ENCODE data around the gene HIP1.
"Not testable (repeated sequence)": the region's sequence is repeated elsewhere in the genome, so short reads cannot be mapped to it uniquely, and the experiment has no call there.

The HIP1 gene

GRCh38 chr7:75738975-75739795 lies 444 bp upstream of the HIP1 start:
- peak; percentile 99 for DNase-seq

DNA sequence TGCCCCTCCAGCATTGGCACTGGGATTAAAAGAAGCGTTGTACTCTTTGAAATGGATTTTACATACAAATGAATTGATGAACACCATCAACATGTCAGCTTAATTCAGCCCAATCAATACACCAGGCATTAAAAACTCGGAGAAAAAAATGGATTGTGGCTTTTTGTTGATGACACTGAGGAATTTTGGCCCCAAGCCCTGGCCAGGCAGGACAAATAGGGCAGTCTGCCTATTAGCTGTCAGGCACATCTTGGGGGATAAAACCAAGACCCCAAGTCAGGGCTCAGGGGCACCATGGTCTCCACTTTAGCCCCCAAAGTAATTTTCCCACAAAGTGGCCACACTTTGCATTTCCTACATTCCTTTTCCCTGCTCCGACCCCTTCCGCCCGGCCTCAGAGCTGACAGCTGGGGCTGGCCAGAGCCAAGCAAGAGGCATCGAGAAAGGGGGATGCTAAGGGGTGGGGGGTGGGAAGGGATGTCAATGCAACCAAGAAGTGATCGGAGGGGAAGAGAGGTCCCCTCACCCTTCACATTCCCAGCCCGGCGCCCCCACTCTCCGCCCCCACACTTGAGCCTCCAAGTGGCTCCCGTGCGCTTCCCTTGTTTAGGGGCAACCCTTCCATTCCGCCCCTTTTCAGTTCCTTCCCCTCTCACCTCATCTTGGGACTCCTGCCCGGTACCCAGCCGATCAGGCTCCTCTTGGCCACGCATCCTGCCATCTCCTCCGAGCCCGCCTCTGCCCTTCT lies 711 bp downstream of the HIP1 start:
- DNase-seq: no peak

GRCh38 chr7:75735581-75736350 lies 3.0 kb downstream of the HIP1 start:
- no peak for DNase-seq

DNA sequence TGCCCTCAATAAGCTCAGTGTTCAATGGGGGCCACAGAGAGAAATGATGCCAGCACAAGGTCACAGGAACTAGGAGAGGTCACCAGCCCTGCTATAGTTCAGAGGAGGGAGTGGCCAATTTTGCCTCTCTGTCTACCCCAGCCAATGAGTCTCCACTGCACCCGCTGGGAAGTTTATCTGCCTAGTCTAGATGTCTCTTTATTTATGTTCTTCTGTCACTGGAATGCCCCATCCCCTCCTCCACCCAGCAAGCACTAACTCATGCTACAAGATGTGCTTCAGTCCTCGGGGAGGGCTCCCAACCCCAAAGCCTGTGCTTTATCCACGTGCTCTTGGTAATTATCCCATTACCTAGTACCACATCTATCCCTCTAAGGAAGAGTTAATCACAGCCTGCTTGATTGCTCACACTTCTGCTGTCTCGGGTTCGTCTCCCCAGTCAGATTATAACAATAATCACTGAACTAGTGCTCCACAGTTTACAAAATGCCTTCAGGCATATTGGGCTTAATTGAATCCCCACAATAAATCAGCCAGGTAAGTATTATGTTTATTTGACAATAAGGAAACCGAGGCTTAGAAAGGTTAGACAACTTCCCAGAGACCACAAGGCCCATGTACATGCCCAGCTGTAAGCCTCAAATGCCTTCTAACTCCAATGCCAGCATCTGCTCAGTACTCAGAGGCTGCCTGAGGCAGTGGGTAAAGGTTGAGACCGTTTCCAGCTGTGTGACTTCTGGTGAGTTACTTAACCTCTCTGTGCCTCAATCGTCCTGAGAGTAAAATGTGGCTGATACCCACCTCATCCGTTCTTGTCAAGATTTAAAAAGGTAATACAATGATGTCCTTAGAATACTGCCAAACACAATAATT lies 3.9 kb downstream of the HIP1 start:
- DNase-seq: no peak

DNA sequence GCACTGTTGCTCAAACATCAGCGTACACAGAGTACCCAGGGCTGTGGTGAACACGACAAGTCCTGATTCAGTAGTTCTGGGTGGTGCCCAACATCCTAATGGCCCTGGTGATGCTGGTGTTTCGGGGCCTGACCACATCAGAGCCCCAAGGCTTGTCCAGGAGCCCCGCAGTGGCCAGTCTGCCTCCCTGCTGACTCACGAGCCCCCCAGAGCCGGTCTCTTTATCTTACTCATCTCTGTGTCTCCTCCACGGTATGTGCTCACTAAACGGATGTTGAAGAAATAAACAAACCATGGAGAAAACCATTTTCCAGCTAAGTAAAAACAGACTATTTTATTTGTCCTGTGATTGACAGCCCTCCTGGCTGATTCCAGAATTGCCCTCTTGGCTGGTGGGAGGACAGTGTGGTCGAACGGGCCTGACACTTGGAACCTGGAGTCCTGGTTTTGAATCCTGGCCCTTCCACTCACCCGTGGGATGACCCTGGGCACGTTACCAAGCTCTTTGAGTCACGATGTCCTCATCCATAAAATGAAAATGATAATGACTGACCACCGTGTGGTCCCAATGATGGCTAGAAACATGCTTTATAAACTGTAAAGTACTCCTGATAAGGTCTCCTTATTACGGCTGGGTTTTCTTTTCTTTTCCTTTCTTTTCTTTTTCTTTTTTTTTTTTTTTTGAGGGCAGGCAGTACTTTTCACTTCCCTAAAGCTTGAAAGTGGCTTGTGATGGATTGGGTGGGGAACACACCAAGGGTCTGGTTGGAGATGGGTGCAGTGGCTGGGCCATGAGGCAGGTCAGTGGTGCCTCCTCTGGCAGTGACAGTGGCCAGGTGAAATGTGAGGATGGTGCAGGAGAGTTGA lies 5.7 kb downstream of the HIP1 start:
- DNase-seq: no peak

DNA sequence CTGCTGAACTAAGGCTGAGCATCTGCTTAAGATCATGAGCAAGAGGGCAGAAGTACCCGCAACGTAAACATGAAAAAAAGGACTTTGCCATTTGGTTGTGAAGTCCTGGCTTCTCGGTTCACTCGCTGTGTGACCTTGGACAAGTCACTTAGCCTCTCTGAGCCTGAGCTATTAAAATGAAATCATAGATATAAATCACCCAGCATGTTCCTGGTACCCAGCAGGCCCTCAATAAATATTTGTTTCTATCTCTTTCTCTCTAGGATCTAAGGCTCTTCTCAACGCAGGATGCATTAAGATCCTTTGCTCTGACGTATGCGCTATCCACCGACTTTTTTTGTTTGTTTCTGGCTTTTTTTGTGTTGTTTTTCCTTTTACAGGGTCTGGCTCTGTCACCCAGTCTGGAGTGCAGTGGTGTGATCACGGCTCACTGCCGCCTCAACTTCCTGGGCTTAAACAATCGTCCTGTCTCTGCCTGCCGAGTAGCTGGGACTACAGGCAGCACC lies 6.7 kb downstream of the HIP1 start:
- no peak for DNase-seq

- DNase-seq: no peak
Measured at GRCh38 chr7:75729851-75730274, 8.9 kb downstream of the HIP1 start.

DNA sequence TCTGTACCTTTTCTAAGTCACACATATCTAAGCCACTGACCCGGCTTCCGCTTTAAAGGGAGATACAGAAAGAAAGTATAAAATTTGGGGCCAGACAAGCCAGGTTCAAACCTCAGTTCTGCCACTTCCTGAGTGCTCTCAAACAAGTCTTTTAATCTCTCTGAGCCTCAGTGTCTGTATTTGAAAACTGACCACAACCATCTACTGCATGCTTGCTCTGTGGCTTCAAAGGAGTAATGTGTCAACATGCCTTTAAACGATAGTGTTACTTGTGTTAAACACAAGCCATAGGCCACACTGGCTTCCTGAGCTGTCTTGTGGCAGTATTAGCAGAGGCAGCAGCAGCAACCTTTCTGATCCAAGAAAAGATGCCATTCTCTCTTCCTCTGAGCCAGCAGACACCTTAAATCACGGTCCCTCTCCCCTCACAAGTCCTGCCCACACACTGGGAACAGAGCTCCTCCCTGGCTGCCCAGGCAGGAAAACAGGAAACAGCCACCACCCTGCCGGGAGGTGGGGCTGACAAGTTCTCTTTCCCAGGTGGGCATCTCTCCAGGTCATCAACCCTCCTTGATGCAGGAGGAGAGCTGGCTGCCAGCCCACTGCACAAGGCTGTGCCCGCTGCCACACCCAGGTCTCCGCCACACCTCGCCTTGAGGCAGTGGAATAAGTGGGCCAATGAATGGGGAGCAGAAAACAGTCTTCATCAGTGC lies 10.7 kb downstream of the HIP1 start:
- no peak for DNase-seq

DNA sequence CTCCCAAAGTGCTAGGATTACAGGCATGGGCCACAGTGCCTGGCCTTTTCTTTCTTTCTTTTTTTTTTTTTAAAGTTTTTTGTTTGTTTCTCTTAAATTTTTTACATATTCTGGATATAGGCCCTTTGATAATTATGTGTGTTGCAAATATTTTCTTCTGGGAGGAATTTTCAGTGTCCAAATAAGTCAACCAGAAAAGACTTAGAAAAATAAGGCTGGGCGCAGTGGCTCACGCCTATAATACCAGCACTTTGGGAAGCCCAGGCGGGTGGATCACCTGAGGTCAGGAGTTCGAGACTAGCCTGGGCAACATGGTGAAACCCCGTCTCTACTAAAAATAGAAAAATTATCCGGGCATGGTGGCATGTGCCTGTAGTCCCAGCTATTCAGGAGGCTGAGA lies 11.4 kb downstream of the HIP1 start:
- DNase-seq: not testable (repeated sequence)

DNA sequence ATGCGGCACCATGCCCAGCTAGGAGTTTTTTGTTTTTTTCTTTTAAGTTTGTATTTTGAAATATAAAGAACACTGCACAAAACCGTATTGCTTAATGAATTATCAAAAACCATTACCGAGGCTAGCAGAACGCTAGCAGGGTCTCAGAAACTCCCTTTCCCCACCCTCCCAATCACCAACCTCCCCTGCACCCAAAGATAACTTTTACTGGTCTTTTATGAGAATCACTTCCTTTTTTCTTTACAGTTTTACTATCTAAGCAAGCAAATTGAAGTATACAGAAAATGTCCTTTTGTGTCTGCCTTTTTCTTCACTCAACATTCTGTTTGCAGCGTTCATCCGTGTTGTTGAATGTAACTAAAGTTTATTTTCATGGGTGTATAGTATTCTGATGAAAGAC lies 13.4 kb downstream of the HIP1 start:
- DNase-seq: no peak

GRCh38 chr7:75723444-75723843 lies 15.3 kb downstream of the HIP1 start:
- no peak for DNase-seq

DNA sequence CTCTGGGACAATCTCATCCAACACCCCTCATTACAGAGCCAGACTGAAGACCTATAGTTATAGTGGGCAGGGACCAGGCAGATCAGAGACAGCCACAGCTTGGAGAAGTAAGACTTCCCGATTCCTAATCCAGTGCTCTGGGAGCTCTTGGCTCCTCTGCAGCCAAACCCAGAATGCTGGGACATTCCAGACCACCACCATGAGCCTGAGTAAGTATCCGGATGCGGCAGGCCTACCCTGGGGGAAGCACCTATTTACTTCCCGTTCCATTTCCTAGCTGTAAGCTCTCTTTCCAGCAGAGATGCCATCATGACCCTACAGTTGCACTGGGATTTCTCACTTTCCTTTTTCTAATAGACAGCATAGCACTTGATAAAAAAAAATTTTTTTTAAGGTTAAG lies 16.4 kb downstream of the HIP1 start:
- no peak for DNase-seq

DNA sequence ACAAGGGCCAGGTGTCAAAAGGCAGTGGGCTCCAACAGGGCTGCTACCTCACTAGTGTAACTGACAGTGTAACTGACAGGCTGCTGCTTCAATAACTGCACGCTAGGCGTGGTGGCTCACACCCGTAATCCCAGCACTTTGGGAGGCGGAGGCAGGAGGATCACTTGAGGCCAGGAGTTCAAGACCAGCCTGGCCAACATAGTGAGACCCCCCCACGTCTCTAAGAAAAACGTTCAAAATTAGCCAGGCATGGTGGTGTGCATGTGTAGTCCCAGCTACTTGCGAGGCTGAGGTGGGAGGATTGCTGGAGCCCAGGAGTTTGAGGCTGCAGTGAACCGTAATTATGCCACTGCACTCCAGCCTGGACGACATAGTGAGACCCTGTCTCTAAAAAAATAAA lies 16.8 kb downstream of the HIP1 start:
- not testable (repeated sequence) for DNase-seq

GRCh38 chr7:75721426-75721825 lies 17.3 kb downstream of the HIP1 start:
- DNase-seq: no peak

- no peak for DNase-seq
Measured at GRCh38 chr7:75719626-75720025, 19.1 kb downstream of the HIP1 start.

GRCh38 chr7:75718390-75719031 lies 20.2 kb downstream of the HIP1 start:
- DNase-seq: no peak

DNA sequence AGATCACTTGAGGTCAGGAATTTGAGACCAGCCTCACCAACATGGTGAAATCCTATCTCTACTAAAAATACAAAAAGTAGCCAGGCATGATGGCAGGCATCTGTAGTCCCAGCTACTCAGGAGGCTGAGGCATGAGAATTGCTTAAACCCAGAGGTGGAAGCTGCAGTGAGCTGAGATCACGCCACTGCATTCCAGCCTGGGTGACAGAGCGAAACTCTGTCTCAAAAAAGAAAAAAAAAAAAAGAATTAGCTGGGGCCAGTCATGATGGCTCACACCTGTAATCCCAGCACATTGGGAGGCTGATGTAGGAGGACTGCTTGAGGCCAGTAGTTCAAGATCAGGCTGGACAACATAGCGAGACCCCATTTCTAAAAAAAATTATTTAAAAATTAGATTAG lies 21.0 kb downstream of the HIP1 start:
- not testable (repeated sequence) for DNase-seq

GRCh38 chr7:75716992-75717626 lies 21.6 kb downstream of the HIP1 start:
- DNase-seq: no peak

DNA sequence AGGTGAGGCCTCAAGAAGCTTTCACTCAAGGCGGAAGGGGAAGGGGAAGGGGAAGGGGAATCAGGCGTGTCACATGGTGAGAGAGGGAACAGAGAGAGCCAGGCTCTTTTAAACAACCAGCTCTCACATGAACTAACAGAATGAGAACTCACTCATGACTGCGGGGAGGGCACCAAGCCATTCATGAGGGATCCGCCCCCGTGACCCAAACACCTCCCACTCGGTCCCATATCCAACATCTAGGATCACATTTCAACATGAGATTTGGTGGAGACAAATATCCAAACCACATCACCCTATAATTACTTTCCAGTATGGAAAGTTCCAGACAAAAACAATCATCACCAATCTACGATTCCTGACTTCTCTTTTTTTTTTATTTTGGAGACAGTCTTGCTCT lies 22.9 kb downstream of the HIP1 start:
- no peak for DNase-seq

Measured in activated CD8-positive, alpha-beta memory T cell treated with anti-CD3 and anti-CD28 coated beads, Interleukin-2, amount 50 U/mL, for 4 hours (primary cell).